Keratinocyte (primary cell): ENCODE measurements around the gene SNTG2. TPM values are rescaled to one million over a fixed set of nuclear protein-coding genes. Genes with fewer than 3 reads are reported as not detected.

Source experiments
- DNase-seq: peaks from one replicate; pipeline ENCODE4 v3.0.0-alpha.2; 2011; ENCODE audit warnings: low read depth, missing footprints, low spot score
- FAIRE-seq: peaks from 2 replicates; lab custom pipeline; 2011; peaks lifted over from hg19 to GRCh38; lab: Jason Lieb, UNC
- H2AFZ ChIP-seq: 2 replicates; pipeline ENCODE4 v1.6.0; 2012; ENCODE audit warnings: low read length, control low read depth, inconsistent platforms; ENCODE audit not compliant: control insufficient read depth
- H3K27ac ChIP-seq: 2 replicates; pipeline ENCODE4 v1.5.1; 2011; ENCODE audit warnings: low read length; ENCODE audit not compliant: control insufficient read depth, insufficient read depth
- H3K27me3 ChIP-seq: 3 replicates; pipeline ENCODE4 v1.6.0; 2011; ENCODE audit warnings: low read length; ENCODE audit not compliant: control insufficient read depth, insufficient read depth; ENCODE audit errors: extremely low read depth
- H3K36me3 ChIP-seq, 2 experiments: 2 replicates in 1 of 2; 3 replicates in 1 of 2; pipeline ENCODE4 v1.5.1; 2011; ENCODE audit warnings: low read length in 2 of 2, mild to moderate bottlenecking in 1 of 2; ENCODE audit not compliant: control insufficient read depth in 2 of 2, insufficient read depth in 2 of 2; ENCODE audit errors: extremely low read depth in 1 of 2
- H3K4me1 ChIP-seq: 3 replicates; pipeline ENCODE4 v1.5.1; 2011; ENCODE audit warnings: low read length; ENCODE audit not compliant: control insufficient read depth, insufficient read depth; ENCODE audit errors: extremely low read depth
- H3K4me2 ChIP-seq: 3 replicates; pipeline ENCODE4 v1.6.0; 2011; ENCODE audit warnings: low read depth, low read length; ENCODE audit not compliant: control insufficient read depth, insufficient read depth; ENCODE audit errors: extremely low read depth
- H3K4me3 ChIP-seq, 3 experiments: fragments of 200-600 bp in 1 of 3; sonication (generic) in 1 of 3; 2 replicates in 2 of 3; 3 replicates in 1 of 3; pipeline ENCODE4 v1.5.1; 2011 to 2016; ENCODE audit warnings: low read length in 3 of 3, mild to moderate bottlenecking in 3 of 3, control low read depth in 2 of 3, inconsistent platforms in 1 of 3, low read depth in 1 of 3, mixed read lengths in 1 of 3, mixed run types in 1 of 3, moderate library complexity in 1 of 3; ENCODE audit not compliant: control insufficient read depth in 2 of 3, insufficient read depth in 2 of 3; ENCODE audit errors: extremely low read depth in 1 of 3
- H3K79me2 ChIP-seq: 2 replicates; pipeline ENCODE4 v1.6.0; 2012; ENCODE audit warnings: low read length; ENCODE audit not compliant: control insufficient read depth, insufficient read depth
- H3K9ac ChIP-seq: 3 replicates; pipeline ENCODE4 v1.6.0; 2011; ENCODE audit warnings: low read length; ENCODE audit not compliant: control insufficient read depth, insufficient read depth; ENCODE audit errors: extremely low read depth
- H3K9me1 ChIP-seq: 3 replicates; pipeline ENCODE4 v1.6.0; 2011; ENCODE audit warnings: low read length; ENCODE audit not compliant: control insufficient read depth, insufficient read depth; ENCODE audit errors: extremely low read depth
- H3K9me3 ChIP-seq: 2 replicates; pipeline ENCODE4 v1.5.1; 2012; ENCODE audit warnings: low read depth, low read length; ENCODE audit not compliant: control insufficient read depth
- H4K20me1 ChIP-seq: 3 replicates; pipeline ENCODE4 v1.6.0; 2011; ENCODE audit warnings: low read length; ENCODE audit not compliant: control insufficient read depth, insufficient read depth; ENCODE audit errors: extremely low read depth
- CTCF ChIP-seq, 3 experiments: IDR thresholded peaks in 1 of 3; conservative IDR thresholded peaks in 1 of 3; optimal IDR thresholded peaks in 1 of 3; 2 replicates in 2 of 3; 3 replicates in 1 of 3; pipeline versions ENCODE3 to v1.5.1; 2011; ENCODE audit warnings: low read length in 3 of 3, mild to moderate bottlenecking in 3 of 3, moderate library complexity in 2 of 3, control low read depth in 1 of 3, inconsistent platforms in 1 of 3; ENCODE audit not compliant: insufficient read depth in 2 of 3; ENCODE audit errors: extremely low read depth in 1 of 3
- EZH2 ChIP-seq: IDR thresholded peaks from one replicate; pipeline ENCODE4 v1.6.1; 2012; ENCODE audit warnings: inconsistent platforms, mild to moderate bottlenecking, low read length, moderate library complexity
- dilution Hi-C: fragments of 300-500 bp; cut with MboI; formaldehyde crosslinking; loops from one replicate; pipeline ENCODE4 v1.7.0; 2020; ENCODE audit warnings: low sequenced_read_pairs; ENCODE audit not compliant: extremely low pct_ligation_motif_present
- polyA plus RNA-seq, 5 experiments: library from polyadenylated mRNA; depleted of rRNA in 3 of 5; stranded (reverse) in 3 of 5; stranded (forward) in 1 of 5; unstranded in 1 of 5; fragments of >200 nt; gene quantifications; 1 replicate in 1 of 5; 2 replicates in 3 of 5; 3 replicates in 1 of 5; pipeline versions ENCODE4 v1.2.1 to v1.2.3, GENCODE V29; 2011 to 2012; ENCODE audit warnings: missing spikeins in 2 of 5, low read depth in 1 of 5, low replicate concordance in 1 of 5

The SNTG2 gene
- polyA plus RNA-seq, 1 donor (not counting 4 experiments of a cell fraction or from before 2014, with no cell fraction given) = not detected

GRCh38 chr2:1328684-1329083, 378.0 kb downstream of the SNTG2 start:
- H3K9ac ChIP-seq = no peak overlapping the region
- H3K9me3 ChIP-seq = no peaks in the 10 kb centered on the region
- H3K9me1 ChIP-seq = no peaks in the 10 kb centered on the region
- H3K4me3 ChIP-seq = no peak overlapping the region
- DNase-seq = no peak
- H4K20me1 ChIP-seq = no peaks in the 10 kb centered on the region
- dilution Hi-C loops = no loop called here
- H3K79me2 ChIP-seq = no peaks in the 10 kb centered on the region
- no peak overlapping the region for H2AFZ ChIP-seq
- no peak for FAIRE-seq
- H3K4me2 ChIP-seq = no peak overlapping the region
- H3K27me3 ChIP-seq = no peaks in the 10 kb centered on the region
- TF ChIP-seq CTCF (optimal IDR thresholded peaks at IDR 0.05 in 1 of 3, IDR thresholded peaks at IDR 0.05 in 1 of 3, conservative IDR thresholded peaks at IDR 0.05 in 1 of 3; ENCODE audit: extremely low read depth in 1 of 3, insufficient read depth in 2 of 3, low read length in 3 of 3) = no peak
- H3K36me3 ChIP-seq = no peaks in the 10 kb centered on the region
- H3K27ac ChIP-seq = no peak overlapping the region
- no peaks in the 10 kb centered on the region for H3K4me1 ChIP-seq

- H3K79me2 ChIP-seq = no peaks in the 10 kb centered on the region
- no peak overlapping the region for H3K4me2 ChIP-seq
- no peaks in the 10 kb centered on the region for H3K9me1 ChIP-seq
- FAIRE-seq (no peak), DNase-seq (no peak)
- H3K4me3 ChIP-seq = no peak overlapping the region
- no peak for TF ChIP-seq EZH2
- no peak for TF ChIP-seq CTCF (optimal IDR thresholded peaks at IDR 0.05 in 1 of 3, IDR thresholded peaks at IDR 0.05 in 1 of 3, conservative IDR thresholded peaks at IDR 0.05 in 1 of 3; ENCODE audit: extremely low read depth in 1 of 3, insufficient read depth in 2 of 3, low read length in 3 of 3)
- dilution Hi-C loops = no loop called here
- H3K9me3 ChIP-seq = no peaks in the 10 kb centered on the region
- no peaks in the 10 kb centered on the region for H4K20me1 ChIP-seq
- H2AFZ ChIP-seq = no peak overlapping the region
- no peaks in the 10 kb centered on the region for H3K4me1 ChIP-seq
- no peaks in the 10 kb centered on the region for H3K27me3 ChIP-seq
- H3K9ac ChIP-seq = no peak overlapping the region
- H3K27ac ChIP-seq = no peak overlapping the region
- no peaks in the 10 kb centered on the region for H3K36me3 ChIP-seq
Measured at GRCh38 chr2:1339388-1340140, 388.9 kb downstream of the SNTG2 start.
